Superior temporal gyrus (tissue), 1 donor: ENCODE data around the gene FGFBP1.

ENCODE experiments used
- DNase-seq: peaks from one replicate; pipeline ENCODE4 v3.0.0-alpha.2; 2016; ENCODE audit errors: extremely low spot score

Gene FGFBP1

DNA sequence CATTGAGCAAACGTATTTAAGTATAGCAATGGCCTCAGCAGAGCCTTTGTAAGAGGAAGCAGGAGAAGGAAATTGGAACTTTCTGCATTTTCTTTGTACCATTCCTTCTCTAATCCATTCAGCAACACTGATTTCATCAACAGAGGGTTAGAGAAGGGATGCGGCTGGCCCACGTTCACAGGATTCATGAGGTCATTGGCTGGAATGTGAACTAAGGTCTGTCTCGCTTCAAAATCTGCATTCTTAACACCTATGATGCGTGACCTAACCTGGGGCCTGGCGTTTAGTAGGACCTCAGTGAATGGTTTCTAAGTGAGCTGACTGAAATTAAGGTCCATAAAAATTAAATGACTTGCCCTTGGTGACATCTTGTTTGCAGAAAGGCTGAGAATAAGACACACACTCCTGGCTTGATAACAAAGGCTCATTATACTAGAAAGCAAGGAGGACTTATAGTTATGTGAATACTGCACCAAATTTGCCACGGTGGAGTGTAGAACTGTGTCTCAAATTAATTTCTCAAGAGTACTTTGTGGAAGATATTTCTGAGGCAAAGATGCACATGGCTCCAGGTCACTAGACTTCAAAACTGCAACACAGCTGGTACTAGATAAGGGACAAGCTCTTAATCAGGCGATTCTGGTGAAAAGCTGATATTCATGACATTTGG, 25.4 kb downstream of the FGFBP1 start:
- DNase-seq = no peak

DNA sequence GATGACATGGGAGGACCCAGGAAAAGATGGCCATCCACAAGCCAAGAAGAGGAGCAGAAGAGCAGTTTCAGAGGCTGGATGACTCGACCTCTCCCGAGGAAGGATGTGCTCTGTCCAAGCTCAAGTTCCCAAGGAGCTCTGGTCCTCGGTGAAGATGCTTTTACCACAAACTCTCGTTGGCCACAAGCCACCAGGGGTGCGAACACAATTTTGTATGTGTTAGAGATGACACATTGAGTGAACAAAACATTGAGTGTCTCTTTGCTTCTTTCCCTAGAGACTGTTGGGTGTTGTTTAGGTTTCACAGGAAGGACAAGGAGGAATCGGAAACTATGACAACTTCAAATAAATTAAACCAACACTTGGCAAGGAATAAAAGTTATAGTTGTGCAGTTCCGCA, 26.3 kb downstream of the FGFBP1 start:
- no peak for DNase-seq

GRCh38 chr4:15910155-15910940, 28.2 kb downstream of the FGFBP1 start:
- DNase-seq = no peak

GRCh38 chr4:15907430-15907829, 31.1 kb downstream of the FGFBP1 start:
- DNase-seq = no peak

- DNase-seq = no peak
Observed at GRCh38 chr4:15906020-15906443, 32.5 kb downstream of the FGFBP1 start.

- DNase-seq = no peak
Observed at GRCh38 chr4:15902746-15903145, 35.8 kb downstream of the FGFBP1 start.

GRCh38 chr4:15901998-15902397, 36.5 kb downstream of the FGFBP1 start:
- no peak for DNase-seq

DNA sequence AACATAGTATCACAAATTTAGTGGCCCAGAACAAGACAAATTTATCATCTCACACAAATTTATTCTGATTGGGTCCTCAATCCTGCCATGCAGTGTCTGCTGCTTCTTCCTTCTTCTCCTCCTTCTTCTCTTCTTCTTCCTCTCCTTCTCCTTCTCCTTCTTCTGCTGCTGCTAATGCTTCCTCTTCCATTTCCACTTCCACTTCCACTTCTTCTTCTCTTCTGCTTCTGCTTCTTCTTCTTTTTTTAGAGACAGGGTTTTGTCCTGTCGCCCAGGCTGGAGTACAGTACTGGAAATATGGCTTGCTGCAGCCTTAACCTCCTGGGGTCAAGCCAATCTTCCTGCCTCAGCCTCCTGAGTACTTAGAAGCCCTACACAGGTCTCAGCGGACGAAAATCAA, 37.5 kb downstream of the FGFBP1 start:
- DNase-seq = no peak

DNA sequence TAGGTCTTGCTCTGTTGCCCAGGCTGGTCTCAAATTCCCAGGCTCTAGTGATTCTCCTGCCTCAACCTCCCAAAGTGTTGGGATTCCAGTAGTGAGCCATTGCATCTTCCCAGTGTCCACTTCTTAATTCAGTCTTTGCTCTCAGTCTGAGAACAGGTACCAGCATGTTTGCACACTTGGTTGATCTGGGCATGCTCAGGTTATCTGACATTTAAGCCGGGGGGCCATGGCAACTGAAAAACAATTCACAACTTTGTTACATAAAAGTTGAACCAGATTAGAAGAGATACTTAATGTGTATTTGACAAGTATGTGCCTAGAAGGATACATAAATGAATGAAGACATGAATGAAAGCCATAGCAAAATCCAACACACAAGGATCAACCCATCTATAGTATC, 39.0 kb downstream of the FGFBP1 start:
- DNase-seq = no peak

GRCh38 chr4:15898902-15899301, 39.6 kb downstream of the FGFBP1 start:
- no peak for DNase-seq

DNA sequence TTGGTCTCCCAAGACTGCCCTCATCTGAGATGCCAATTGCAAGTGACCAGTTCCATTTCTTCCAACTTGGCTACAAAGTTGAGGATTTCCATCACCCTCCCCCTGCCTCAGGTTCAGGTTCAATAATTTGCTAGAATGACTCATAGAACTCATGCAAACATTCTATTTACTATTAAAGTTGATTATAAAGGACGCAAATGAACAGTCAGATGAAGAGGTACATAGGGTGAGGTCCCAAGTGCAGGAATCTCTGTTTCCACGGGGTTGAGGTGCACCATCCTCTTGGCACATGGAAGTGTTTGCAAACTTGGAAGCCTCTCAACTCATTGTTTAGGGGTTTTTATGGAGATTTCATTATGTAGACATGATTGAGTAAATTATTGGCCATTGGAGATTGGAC, 41.0 kb downstream of the FGFBP1 start:
- DNase-seq = no peak

GRCh38 chr4:15894921-15895916, 43.3 kb downstream of the FGFBP1 start:
- DNase-seq = no peak

GRCh38 chr4:15894393-15894792, 44.1 kb downstream of the FGFBP1 start:
- DNase-seq = no peak

DNA sequence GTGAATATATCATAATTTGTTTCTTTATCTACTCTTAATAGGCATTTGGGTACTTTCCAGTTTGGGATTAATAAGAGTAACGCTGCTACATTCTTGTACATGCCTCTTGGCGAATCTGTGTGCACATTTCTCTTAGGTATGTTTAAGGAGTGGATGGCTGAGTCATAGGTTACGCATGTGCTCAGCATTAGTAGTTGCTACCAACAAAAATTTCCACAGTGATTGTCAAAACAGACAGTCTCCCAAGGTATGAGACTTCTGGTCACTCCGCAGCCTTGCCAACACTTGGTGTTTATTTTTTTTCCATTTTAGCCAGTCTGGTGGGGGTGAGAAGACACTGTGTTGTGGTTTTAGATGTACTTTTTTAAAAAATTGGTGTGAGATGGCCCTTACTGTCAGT, 44.6 kb downstream of the FGFBP1 start:
- no peak for DNase-seq

DNA sequence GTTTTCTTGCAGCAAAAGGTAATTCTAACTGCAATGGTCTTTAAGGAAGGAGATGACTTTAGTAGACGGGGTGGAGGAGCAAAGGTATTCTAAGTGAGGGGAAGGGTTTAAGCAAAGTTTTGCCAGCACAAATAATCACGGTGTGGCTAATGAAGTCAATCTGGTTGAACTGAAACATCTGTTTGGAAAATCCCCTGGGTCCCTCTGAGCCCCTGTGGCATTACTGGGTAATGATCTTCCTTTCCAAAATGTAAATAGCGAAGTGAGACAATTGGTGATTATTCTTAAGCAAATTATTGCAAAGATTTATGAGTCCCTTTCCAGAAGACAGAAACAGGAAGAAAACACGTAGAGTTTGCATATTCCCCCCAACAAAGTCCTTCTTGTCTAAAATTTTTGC, 47.2 kb downstream of the FGFBP1 start:
- no peak for DNase-seq

DNA sequence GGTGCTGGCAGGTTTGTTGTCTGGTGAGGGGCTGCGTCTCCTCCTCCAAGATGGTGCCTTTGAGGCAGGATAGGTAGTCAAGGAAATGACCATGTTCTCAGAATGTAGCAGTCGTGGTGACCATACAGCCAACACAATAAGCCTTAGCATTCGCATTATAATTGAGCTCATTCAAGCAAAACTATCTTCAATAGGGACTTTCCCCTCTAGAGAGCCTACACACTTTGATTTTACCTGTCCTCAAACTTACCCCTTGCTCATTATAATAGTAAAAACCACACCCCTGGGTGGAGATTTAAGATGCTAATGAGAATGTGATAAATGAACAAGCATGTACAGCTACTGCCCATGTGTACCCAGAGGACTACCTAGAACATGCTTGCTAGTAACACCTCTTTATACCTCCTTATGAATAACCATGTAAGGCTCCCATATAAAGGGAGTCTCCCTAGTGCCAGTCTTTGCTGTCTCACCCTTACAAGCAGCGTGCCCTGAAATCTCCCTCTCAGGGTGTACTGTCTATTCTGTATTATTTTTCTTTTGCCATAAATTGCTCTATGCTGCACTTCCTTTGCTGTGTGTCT, 48.2 kb downstream of the FGFBP1 start:
- DNase-seq = no peak

DNA sequence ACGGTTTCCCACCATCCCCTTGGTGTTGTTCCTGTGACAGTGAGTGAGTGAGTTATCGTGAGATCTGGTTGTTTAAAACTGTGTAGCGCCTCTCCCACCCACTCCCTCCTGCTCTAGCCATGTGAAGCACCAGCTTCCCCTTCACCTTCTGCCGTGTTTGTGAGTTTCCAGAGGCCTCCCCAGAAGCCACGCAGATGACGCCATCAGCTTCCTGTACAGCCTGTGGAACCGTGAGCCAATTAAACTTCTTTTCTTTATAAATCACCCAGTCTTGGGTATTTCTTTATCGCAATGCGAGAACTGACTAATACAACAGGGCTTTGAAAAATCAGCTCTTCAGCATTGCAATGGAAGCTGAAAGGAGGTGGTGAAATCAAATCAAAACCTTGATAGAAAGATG, 50.0 kb downstream of the FGFBP1 start:
- DNase-seq = no peak
